ENCODE results near the gene LDLRAD4.

Gene LDLRAD4

DNA sequence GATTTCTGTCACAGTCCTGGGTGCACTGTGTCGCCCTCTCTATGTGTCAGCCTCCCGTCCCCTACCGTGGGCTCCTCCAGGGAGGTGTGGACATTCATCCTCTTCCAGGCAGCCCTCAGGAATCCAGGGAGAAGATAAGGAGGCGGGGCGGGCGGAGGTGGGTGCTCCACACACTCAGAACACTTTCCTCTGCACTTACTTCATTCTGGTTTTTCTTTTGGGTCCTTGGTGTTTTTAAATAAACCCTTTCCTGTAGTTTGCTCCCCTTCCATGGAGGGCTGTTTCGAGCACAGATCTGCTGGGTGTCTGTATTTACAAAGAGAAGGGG lies 323.9 kb downstream of the LDLRAD4 start:
- no peak for DNase-seq (ENCODE audit: low read depth in 1 of 2, low spot score in 1 of 2)

DNA sequence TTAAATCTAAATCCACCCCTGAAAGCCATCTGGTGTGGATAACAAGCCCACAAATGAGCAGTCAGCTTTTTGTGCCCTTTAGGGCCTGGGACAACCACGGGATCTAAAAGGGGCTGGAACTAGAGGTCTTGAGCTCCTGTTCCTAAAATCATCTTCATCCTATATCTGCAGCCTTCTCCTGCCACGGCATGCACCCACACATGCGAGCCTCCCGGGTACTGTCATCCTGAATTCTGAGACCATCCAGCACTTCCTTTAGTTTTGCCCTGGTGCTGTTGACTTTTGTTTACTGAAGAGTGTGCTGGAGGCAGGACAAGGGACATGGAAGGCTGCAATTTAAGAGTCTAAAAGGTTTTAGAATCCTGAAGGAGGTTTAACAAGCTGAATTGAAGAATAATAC lies 324.6 kb downstream of the LDLRAD4 start:
- no peak for DNase-seq (ENCODE audit: low read depth in 1 of 2, low spot score in 1 of 2)

DNA sequence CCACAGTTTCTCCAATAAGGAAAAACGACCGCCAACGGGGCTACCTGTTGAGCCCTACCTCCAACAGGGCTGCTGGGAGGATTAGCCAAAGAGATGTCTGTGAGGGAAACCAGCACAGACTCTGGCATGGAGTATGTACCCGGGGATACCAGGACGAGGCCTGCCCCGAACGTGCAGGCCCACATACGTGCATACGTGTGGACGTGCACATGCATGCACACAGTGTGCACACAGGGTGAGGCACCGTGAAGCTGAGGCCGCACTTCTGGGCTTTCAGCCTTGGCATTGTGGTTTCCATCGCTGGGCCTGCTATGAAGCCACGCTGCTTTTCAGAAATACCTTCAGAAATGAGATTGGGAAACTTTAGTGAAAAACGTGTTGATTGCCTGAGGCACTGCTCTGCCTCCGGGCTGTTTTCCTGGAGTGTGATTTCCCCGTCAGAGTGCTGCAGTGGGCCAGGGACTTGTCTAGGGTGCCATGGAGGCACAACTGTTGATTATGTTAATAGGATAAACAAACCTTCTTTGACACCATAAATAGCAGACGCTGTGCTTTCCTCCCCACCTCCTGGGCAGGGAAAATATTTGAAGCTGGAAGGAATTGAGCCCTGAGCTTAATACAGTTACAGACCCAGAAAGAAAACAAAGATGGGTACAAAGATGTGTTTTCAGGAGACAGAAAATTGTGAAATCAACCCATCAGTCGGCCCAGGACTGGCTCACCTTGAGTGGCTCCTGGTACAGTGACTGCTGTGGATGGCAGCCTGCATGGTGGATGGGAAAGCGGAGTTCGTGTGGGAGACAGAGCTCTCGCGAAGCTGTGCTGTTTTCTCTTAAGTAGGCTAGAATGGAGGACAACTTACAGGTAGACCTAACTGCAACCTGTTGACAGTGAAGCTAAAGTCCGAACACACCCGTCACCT lies 325.5 kb downstream of the LDLRAD4 start:
- no peak for DNase-seq (ENCODE audit: low read depth in 1 of 2, low spot score in 1 of 2)

DNA sequence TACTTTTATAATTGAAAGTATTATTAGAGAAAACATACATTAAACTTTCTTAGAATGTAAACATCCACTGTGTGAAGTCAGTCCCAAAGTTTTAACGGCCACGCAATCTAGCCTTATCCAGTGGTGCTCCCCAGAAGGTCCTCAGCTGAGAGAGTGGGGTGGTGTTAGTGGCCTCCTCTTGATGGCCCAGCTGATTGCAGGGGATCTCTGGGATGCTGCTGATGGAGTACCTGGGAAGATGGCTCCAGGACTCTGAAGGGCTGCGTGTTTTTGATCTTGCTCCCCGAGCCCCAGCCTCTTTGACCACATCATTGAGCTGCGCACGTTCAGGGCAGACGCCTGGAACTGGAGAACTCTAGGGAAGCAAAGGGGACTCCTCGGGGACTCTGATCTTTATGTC lies 326.4 kb downstream of the LDLRAD4 start:
- no peak for DNase-seq (ENCODE audit: low read depth in 1 of 2, low spot score in 1 of 2)

DNA sequence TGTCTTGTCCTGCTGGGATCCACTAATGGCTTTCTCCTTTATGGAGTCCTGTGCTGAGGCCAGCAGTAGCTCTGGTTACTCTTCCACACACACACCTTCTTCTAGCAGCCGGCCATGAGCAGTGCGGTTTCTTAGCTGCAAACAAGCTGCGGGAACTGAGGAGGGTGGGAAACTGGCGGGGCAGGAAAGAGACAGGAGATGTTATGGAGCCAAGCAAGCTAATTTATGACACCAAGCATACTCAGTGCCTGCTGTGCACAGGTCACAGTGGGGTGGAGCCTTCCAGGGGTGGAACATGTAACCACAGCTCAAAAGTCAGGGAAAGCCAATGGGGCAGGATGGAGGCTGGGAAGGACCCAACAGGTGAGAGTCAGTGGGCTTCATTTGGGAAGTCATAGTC lies 327.0 kb downstream of the LDLRAD4 start:
- DNase-seq (ENCODE audit: low read depth in 1 of 2, low spot score in 1 of 2): no peak

DNA sequence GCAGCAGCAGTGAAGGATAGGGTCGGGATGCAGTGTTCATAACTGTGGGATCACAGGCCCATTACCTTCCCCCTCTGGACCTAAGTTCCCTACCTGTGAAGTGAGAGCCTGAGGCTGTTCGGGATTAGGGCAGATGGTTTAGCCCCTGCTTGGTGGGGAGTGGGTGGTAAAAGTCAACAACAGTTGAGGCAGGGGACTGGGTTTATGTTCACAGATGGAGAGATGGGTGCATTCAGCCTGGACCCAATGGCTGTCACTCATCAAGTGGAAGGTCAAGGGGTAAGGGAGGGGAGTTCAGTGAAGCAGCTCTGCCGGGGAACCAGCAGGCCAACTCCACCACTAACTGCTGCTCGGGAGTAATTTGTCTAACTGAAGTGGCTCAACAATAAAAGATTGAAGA lies 327.4 kb downstream of the LDLRAD4 start:
- no peak for DNase-seq (ENCODE audit: low read depth in 1 of 2, low spot score in 1 of 2)

DNA sequence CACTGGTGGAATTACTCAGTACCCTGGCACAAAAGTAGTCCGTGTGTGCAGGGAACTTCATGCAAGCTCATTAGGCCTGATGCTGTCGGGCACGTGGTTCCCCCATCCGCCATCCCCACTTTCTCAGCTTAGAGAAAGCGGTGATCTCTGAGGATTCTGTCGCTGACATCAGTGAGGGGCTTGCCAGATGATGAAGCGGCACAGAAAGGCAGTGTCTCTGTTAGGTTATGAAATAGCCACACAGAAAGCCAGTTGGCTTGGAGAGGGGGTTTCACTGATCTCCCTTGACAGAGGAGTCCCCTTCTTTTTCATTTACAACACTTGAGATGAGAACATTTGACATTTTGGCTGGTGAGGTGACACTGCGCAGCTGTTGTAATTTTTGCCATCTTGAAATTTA lies 328.1 kb downstream of the LDLRAD4 start:
- no peak for DNase-seq (ENCODE audit: low read depth in 1 of 2, low spot score in 1 of 2)

DNA sequence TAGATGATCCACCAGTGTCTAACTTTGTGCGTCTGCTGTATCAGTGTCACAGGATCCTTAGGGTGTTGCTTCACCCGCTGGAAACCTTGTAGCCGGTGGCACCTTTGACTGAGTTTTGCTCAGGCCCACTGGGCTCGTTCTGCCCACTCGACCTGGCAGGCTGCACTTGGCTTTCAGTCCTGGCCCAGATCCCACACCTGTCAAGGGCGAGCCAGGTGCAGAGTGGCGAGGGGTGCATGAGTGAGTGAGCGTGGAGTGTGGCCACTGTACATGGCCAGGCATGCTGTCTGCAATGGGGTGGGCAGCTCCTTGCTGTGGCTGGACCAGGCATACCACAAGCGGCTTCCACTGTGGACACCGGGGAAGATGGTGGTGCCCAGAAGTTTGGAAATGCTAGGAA lies 328.8 kb downstream of the LDLRAD4 start:
- no peak for DNase-seq (ENCODE audit: low read depth in 1 of 2, low spot score in 1 of 2)

DNA sequence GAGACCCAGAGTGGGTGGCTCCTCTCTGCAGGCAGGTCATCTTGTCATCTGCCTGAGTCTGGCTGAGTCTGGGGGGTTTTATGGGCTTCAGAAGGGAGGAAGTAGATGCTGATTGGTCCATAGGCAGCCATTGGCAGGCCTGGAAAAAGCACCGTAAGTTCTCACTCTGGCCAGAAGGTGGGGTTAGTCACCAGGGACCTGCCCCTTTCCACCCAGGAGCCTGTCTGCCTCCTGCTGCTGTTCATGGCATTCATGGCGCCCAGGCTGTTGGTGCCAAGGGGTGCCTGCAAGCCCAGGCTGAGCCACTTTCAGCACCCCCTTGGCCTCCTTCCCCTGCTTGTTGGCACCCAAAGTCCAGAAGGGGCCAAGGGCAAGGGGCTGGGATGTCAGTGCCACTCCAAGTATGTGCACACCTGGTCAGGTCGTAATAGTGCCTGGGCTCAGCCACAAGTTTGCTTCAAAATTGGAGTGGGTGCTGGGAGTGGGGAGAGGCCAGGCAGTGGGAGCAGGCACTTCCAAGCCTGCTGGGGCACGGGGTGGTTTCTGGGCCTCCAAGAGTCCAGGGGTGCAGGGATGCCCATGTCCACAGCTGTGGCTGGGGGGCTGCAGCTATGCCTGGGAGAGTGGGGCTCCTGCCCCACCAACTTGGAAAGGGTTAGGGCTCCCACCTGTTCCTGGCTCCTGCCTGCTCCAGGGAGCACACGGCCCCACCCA lies 329.7 kb downstream of the LDLRAD4 start:
- no peak for DNase-seq (ENCODE audit: low read depth in 1 of 2, low spot score in 1 of 2)

DNA sequence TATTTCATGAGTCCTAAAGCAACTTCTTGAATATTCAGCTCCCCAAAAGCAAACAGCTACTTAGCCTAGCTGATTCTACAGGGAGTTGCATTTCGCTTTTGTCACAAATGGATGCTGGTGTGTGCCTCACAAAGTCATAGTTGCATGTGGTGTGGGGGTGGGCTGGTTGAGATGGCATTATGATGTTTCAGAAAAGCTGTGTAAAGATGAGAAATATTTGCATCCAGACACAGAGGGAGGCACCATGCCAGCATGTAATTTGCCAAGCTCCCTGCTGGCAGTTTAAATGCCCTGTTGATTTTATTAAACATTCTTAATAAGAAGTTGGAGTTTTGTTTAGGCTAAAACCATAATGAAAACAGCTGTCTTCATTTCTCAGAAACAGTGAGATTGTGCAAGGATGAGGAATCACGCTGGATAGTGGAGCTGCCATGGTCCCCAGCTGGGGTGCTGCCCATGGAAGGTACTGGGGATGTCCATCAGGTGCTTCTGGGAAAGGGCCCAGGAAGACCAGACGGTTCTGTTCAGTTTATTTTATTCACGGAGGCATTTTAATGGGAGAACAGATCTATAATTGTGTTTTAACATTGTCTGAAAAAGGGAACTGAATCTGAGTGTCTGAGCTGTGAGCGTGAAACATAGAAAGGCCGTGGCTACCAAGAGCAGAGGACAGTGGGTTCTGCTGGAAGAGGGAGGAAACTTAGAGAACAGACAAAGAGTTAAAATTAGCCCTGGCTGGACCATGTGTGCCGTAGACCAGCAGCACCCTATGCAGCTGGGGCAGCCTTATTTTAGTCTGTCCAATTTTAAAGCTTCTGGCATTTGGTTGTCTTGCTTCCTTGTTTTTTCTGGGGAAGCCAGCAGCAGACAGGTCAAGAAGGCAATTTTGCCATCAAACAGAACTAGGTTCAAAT lies 330.7 kb downstream of the LDLRAD4 start:
- no peak for DNase-seq (ENCODE audit: low read depth in 1 of 2, low spot score in 1 of 2)

DNA sequence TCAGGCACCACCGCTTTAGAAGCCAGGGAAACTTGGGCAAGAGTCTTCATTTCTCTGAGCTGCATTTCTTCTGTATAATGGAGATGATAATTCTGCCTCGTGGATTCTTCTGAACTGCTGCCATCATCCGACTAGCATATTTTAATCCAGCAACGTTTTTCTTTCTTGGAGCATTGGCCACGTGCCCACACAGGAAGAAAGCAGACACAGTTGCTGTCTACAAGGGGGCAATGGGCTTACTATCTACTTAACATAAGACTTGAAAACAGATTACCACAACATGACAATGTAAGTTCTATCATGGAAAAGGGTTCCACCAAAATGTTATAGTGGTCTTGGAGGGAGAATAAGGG lies 331.3 kb downstream of the LDLRAD4 start:
- no peak for DNase-seq (ENCODE audit: low read depth in 1 of 2, low spot score in 1 of 2)

DNA sequence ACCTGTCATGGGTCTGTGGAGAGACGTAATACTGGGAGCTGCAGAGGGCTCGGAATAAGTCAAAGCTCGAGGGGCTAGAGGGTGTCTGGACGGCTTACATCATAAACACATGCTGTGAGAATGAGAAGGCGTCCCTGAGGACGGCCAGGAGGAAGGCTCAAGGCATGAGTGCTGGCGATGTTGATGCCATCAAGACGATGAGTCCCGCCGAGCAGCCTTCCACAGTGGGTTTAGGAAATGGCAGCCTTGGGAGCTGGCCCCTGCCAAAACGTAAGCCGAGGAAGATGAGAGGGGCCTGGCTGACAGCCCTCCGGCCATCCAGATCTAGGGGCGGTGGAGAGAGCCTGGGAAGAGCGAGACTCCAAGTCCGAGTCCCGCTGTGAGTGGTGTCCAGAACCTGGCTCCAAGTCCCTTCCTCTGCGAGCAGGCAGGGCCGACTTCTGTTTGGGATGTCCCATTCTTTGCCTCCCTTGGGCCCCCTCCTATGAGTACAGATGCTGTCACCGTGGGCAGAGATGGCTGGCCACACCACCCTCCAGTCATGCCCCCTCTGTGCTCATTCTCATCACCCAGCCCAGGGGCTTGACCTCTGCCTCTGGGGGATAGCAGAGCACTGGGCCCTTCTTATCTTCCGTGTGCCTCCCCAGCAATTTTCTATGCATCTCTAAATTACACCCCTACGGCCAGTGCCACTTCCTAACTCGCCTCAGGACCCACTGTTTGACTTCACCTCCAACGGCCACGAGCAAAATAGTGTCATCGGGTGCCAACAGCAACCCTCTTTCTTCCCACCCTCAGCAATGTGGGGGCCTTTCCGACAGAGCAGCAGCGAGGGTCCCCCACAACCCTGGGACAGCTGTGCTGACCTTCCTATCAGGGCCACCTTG lies 332.1 kb downstream of the LDLRAD4 start:
- DNase-seq (ENCODE audit: low read depth in 1 of 2, low spot score in 1 of 2): no peak

DNA sequence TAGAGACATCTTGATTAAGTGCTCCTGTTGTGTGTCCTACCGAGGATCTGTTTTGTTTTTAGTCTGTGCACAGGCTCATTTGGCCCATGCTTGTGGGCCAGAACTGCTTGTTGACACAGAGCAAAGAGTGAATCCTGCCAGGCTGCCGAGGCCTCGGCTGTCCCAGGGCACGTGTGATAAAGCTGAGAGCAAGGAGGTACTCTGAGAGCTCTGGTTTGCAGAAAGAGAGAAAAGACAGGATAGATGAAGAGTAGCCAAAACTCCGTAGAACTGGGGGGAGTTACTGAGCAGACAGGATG lies 332.7 kb downstream of the LDLRAD4 start:
- no peak for DNase-seq (ENCODE audit: low read depth in 1 of 2, low spot score in 1 of 2)

DNA sequence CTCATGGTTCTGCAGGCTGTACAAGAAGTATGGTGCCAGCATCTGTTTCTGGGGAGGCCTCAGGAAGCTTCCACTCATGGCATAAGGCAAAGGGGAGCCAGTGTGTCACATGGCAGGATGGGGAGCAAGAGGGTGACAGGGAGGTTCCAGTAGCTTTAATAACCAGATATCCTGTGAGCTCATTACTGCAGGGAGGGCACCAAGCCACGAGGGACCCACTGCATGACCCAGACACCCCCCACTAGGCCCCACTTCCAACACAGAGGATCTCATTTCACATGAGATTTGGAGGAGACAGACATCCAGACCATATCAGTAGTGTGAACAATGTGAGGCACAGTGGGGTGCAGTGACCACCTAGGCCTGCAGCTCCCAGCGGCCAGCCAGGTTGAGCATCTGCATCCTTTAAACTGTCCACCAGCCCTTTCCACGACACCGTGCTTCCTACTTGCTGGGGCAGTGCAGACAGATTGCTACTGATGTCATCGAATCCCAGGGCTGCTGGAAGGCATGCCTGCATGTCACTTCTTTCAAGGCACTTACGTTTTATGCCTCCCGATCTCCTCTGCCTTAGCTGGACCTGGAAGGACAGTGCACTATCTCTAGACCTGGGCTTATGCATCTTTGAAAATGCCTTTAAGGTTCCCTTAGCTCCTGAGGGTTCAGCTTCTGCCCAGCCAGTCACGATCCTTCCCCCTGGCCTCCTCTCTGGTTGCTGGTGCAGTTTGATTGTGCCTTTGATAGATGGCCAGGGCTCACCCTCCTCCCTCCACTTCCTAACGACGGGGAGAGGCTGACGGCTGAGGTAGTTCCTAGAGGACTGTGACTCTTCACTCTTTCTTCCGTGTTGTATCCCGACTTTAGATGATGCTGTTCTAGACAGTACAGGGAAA lies 333.5 kb downstream of the LDLRAD4 start:
- no peak for DNase-seq (ENCODE audit: low read depth in 1 of 2, low spot score in 1 of 2)

DNA sequence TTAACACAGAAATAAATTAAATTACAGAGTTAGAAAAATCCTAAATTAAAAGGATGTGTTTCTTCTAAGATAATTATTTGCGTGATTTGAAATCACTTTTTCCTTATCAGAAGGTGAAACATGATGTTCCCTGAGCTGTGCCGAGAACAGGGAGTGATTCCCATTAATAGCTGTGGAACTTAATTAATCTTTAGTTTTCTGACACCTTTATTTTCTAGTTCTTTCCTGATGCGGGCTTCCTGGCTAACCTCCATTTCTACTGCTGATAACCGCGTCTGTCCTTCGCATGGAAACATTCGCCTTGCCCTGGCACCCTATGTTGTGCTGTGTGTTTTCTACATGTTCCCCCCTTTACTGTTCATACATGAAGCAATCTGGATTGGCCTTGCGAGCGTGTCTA lies 334.9 kb downstream of the LDLRAD4 start:
- DNase-seq (ENCODE audit: low read depth in 1 of 2, low spot score in 1 of 2): no peak

DNA sequence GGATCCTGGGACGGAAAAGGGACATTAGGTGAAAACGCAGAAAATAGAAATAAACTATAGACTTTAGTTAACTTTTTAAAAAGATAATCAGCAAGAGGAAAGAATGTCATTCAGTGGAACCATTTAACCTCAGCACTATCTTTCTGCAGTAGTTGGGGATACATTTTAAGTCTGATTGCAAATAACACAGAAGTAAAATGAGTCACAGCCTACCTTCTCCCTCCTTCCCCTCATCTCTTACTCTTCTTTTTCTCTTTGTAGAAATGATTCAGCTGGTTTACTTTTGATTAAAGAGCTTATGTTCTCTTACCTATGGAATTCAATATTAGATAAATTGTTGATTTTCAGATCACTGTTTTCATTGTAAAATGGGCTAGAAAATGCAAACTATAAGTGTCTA lies 336.6 kb downstream of the LDLRAD4 start:
- no peak for DNase-seq (ENCODE audit: low read depth in 1 of 2, low spot score in 1 of 2)

DNA sequence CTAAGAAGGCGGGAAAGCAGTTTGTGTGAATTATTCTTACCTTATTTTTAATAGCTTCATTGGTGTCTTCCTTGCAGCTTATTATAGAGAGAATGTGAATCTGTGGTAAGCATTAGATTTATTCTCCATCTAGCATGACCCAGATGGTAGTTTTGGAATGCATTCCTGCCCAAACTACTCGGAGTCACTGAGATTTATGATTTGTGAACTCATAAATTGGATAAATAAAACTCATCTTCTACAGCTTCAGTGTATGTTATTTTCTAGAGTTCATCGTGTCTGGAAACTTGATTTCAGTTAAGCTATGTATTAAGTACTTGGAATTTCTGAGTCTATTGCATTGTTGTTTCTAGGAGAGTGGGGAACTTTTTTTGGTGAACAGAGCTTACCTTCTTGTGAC lies 337.3 kb downstream of the LDLRAD4 start:
- DNase-seq (ENCODE audit: low read depth in 1 of 2, low spot score in 1 of 2): no peak

DNA sequence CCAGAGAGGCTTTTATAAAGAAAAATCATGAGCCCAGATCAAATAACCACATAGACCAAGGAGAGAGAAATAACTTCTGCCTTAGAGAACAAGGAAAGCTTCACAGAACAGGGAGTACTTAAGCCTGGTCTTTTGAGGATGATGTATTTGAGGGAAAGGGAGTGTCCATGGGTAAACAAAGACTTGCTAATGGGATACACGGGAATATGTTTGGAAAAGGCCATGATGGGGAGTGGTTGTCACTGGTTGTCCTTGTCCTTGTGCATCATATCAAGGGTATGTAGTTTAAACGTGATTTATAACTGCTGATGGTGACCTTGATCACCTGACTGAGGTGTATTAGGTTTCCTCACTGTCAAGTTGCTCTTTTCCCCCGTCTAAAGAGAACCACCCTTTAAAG lies 337.9 kb downstream of the LDLRAD4 start:
- DNase-seq (ENCODE audit: low read depth in 1 of 2, low spot score in 1 of 2): no peak

DNA sequence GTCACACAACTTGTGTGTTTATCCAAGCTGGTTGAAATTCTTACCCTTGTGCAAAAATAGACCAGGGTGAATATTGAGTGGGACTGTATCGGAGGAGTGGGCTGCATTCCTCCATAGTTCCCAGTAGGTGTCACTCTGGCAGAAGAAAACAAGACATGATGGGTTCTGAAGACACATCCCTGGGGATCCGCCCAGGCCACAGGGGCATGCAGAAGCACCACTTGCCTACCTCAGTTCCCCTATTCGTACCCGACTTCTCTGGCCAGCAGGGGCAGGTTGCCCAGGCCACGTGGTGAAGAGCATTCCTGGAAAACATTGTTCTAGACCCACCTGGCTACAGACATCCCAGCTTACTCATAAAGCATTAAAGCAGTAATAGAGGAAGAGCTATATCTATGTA lies 339.6 kb downstream of the LDLRAD4 start:
- no peak for DNase-seq (ENCODE audit: low read depth in 1 of 2, low spot score in 1 of 2)

DNA sequence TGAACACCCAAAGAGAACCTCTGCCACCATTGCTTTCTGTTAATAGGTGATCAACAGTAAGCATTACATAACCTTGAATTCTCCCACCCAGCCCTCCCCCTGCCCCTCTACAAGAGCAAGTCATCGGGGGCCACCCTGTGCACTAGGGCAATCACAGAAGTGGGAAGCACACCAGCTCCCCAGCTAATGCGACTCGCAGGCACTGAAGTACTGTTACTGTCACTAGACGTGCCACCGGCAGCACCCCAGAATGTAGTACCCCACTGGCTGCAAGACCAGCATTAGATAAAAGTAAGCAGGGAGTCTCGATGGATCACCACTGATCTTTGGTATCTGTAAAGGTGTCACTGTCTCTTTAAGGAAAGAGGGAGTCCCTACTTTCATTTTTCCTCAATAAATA lies 340.2 kb downstream of the LDLRAD4 start:
- DNase-seq (ENCODE audit: low read depth in 1 of 2, low spot score in 1 of 2): no peak
